NCI-H510A treated with DMSO at 0.1 percent for 48 hours (cell line): Measurements from ENCODE around the gene NTN1.

ENCODE experiments used
- DNase-seq: peaks from one replicate; lab custom pipeline; 2025; lab: John Stamatoyannopoulos, UW

The NTN1 gene

DNA sequence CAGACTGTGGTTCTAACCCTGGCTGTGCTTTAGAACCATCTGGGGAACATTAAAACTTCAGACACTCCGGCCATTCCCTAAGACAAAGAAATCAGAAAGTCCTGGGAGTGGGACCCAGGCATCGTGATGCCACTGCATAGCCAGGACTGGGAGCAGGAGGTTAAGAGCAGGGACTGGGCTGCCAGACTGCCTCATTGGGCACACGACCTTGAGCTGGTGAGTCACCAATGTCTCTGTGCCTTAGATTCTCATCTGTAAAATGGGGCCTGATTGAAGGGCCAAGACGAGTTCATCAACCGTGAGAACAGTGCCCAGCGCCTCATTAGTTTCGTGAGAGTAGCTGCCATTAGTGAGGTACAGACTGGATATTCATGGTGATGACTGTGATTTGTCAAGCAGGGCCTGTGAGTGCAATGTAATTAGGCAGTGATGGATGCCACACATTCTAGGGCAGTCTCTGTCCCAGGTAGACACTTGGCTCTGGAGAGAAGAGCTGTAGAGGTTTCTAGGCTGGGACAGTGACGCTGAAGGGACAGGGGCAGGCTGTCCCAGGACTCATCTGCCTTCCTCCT is 196.8 kb downstream of the NTN1 start:
- no peak for DNase-seq

GRCh38 chr17:9218911-9219310 is 197.6 kb downstream of the NTN1 start:
- DNase-seq = no peak

GRCh38 chr17:9219631-9220397 is 198.5 kb downstream of the NTN1 start:
- DNase-seq = no peak

DNA sequence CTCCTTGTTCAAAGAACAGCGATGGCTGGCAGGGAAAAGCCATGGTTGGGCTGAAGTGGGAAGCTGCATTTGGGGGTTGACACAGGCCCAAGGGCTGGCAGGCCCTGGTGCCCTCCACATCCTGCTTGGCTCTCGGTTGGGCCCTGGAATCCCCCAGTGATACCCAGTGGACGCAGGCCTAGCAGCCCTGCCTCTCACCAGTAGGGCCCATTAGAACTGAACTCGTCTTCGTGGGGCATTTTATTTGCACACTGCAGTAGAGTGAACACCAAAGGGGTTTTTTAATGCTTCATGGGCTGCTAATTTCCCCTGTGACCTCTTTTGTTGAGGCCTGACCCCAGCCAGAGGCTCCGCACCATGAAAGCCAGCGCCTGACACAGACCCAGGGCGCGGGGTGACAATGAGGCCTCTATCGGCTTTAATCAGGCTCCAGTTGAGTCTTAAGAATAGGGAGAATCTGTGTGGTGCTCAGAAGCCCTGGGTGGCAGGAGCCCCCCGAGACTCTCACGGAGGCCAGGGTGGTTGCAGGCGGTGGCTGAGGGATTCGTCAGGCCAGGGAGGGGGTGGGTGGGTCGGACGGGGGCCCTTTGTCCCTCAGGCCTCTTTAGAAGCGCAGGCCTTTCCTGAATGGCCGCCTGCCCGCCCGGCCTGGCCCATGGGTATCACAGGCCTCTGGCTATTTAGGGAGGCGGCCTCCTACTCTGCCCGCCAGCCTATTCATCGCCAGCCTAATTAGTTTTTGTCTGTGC is 199.3 kb downstream of the NTN1 start:
- DNase-seq = no peak

GRCh38 chr17:9221147-9221921 is 200.0 kb downstream of the NTN1 start:
- no peak for DNase-seq

GRCh38 chr17:9221922-9222180 is 200.5 kb downstream of the NTN1 start:
- no peak for DNase-seq

- no peak for DNase-seq
Measured at GRCh38 chr17:9223531-9223930, 202.2 kb downstream of the NTN1 start.

DNA sequence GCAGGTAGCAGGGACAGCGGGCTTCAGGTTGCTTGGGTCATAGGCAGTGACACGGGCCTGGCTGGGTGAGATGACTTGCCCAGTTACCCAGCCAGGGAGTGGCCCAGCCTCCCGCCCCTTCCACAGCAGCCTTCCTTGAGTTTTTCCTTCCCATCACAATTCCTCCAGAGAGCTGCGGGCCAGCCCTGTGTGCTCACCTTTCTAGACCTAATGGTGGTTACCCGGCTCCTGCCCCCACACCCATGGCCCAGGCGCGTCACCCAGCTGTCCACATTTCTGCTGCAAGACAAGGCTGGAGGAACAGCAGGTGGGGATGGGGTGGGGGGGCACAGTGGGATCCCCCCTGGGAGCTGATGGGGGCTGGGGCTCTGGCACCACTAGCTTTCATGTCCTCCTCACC is 203.2 kb downstream of the NTN1 start:
- no peak for DNase-seq

DNA sequence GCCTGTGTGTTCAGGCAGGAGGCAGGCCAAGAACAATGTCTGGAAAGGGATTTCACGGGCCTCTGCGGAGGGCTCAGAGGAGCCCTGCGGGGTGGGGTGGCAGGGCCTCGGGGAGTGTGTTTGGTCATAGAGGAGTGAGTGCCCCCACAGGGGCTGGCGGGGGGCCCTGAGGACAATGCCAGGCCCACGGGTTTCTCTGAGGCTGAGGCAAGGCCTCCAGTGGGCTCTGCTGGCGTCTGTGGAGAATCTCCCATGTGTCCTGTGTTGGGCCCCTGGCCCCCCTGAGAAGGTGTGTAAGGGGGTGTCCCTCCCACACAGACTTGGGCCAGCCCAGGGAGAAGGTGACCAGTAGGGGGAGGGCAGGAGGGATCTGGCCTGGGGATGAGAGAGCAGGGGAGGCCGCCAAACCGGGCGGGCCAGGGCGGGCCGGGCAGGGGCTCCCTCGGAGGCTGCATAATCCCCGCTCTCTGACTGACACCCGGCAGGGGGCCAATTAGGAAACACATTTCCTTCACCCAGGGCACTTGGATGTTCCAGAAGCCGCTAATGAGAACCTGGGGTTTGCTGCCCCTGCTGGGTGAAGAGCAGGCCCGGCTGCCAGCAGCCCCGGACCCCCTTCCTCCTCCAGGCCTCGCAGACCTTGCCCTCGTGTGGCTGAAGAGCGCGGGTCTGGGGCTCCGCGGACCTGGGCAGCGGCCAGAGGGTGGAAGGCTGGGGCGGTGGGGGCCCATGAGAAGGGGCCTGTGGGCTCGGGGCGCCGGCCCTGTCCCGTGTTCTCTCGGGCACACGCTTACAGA is 204.2 kb downstream of the NTN1 start:
- DNase-seq = no peak

GRCh38 chr17:9226130-9226793 is 205.0 kb downstream of the NTN1 start:
- no peak for DNase-seq

GRCh38 chr17:9226794-9227135 is 205.5 kb downstream of the NTN1 start:
- DNase-seq = no peak

DNA sequence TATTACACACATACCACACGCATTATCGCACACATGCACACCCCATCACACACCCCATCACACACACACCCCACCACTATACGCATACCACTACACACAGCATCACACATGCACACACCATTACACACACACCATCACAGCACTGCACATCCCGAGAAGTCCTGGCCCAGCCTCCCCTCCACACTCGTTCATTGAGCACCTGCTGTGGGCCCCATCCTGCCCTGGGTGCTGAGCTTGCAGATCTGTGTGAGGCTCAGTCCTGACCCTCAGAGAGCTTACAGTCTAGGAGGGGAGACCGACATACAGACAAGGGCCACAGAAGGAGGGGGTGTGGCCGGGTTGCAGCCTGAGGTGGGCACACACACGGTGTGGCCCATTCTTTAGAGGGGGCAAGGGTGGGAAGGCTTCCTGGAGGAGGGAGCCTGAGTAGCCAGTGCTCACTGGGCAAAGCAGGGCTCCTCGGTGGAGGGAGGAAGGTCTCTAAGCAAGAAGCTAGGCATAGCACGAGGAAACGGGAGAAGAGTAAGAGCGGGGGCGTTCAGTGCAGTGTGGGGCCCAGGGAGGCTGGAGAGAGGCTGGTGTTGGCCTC is 206.6 kb downstream of the NTN1 start:
- no peak for DNase-seq

GRCh38 chr17:9228408-9229159 is 207.3 kb downstream of the NTN1 start:
- DNase-seq = no peak

DNA sequence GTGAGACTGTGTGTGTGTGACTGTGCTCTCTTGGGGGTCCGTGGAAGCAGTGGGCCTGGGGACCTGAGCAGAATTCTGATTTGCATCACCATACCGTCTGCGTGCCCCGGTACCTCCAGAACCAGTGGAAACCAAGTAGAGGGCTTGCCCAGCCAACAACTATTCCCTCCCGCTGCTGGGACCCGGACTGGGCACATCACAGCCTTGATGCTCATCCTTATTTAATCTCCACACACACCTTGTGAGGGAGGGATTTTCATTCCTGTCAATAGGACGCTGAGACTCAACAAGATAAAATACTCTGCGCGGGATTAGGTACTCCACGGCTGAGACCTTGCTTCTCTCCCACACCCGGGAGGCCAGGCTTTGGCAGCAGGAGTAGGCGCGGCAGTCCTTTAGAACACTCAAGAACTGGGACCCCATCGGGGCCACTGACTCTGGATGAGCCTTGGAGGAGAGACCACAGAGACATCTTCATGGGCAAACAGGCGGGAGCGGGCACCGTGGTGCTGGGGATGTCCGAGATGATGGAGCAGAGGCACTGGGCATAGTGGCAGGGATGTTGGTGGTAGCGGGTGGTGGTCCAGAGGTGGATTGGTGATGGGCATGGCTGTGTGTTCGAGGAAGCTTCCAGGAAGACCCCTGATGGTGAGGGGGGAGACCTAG is 208.0 kb downstream of the NTN1 start:
- DNase-seq = no peak

DNA sequence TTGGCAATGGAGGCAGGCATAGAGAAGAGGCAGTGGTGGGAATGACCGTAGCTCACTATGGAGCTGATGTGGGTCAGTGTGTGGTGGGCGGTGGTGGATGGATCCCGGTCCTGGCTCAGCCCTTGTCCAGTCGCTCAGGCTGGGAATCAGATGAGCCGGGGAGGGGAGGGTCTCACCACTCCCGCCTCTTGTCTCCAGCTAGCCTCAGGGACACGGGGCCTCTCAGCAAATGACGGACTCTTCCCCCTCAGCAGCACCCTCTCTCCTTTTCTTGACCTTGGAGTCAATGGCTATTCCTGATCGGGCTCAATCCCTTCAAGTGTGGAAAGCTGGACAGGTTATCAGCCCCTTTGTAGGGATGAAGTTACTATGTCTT is 208.5 kb downstream of the NTN1 start:
- no peak for DNase-seq

DNA sequence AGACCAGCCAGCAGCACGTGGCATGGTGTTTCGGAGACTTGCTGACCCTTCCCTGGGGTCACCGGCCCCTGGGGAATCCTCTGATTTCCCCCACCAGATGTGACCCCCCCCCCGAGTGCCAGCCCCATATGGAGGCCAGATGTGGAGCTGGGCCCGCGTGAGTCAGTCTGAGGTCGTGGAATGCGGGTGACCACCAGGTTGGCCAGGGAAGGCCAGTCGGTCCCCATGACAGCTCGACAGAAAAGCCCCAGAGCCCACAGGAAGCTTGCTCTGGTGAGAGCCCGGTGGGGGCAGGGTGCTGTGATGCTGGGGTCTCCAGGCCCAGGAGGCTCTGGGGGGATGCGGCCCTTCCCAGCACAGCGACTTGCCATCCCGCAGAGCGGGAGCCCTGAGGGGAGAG is 209.0 kb downstream of the NTN1 start:
- no peak for DNase-seq

- no peak for DNase-seq
Measured at GRCh38 chr17:9230861-9231260, 209.6 kb downstream of the NTN1 start.

GRCh38 chr17:9231449-9232154 is 210.3 kb downstream of the NTN1 start:
- DNase-seq = no peak

DNA sequence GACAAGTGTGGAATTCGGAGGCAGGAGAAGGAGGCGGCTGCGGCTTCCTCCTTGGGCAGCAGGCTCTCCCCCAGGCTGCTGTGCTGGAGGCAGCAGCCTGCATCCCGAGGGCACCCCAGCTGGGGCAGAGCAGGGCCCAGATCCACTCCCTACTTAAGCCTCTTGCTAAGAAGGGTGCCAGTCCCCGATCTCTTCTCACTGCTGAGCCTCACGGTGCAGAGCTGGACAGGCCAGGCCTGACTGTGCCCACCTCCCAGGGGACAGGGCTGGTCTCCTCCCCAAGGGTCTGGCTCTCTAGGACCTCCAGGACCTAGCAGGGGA is 210.8 kb downstream of the NTN1 start:
- DNase-seq = no peak
